Measurements from ENCODE around the gene SRP68. TPM values are rescaled to one million over a fixed set of nuclear protein-coding genes. Genes with fewer than 3 reads are reported as not detected.
A peak's percentile ranks its signal among the peaks of the same experiment; 100 is the strongest.

Gene SRP68
- polyA plus RNA-seq, 1 experiment, result 101 TPM

DNA sequence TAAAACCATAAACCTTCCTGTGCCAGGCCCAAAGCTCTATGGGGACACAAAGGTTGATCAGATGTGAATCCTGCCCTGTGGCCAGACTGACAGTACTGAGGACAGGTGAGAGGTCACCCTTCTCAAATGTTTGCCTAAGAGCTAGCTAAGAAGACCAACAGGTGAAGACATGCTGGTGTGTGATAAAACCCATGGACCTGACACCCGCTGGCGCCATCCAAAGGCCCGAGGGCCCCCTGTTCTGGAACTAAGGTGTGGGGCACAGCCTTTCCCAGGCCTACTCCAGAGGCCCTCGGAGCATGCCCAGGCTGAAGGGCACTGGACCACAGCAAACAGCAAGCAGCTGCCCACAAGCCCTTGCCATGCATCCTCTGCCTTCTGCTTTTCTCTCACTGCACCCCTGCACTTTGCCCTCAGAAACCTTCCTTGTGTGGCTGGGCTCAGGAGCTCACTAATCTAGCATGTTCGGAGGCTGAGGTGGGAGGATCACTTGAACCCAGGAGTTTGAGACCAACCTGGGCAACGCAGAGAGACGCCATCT is 76.9 kb downstream of the SRP68 start:
- no peak for DNase-seq (ENCODE audit: low read depth, low spot score)
- Histone ChIP-seq H3K9me3 (ENCODE audit: control insufficient read depth, insufficient read depth, low read length) (no peaks in the 10 kb centered on the region), H3K27ac (ENCODE audit: low read depth, low read length) (no peak overlapping the region), H3K4me3 (ENCODE audit: low read depth, low read length) (no peak overlapping the region), H3K27me3 (ENCODE audit: control insufficient read depth, insufficient read depth, low read length) (no peaks in the 10 kb centered on the region)
- ChIA-PET CTCF (interaction anchor here (2.4 kb wide), 1 partner anchor 19 kb away, joined by 9 read pairs; no protein-coding TSS in a partner anchor), POLR2A (no interaction called here)
- TF ChIP-seq, protein P1, sequence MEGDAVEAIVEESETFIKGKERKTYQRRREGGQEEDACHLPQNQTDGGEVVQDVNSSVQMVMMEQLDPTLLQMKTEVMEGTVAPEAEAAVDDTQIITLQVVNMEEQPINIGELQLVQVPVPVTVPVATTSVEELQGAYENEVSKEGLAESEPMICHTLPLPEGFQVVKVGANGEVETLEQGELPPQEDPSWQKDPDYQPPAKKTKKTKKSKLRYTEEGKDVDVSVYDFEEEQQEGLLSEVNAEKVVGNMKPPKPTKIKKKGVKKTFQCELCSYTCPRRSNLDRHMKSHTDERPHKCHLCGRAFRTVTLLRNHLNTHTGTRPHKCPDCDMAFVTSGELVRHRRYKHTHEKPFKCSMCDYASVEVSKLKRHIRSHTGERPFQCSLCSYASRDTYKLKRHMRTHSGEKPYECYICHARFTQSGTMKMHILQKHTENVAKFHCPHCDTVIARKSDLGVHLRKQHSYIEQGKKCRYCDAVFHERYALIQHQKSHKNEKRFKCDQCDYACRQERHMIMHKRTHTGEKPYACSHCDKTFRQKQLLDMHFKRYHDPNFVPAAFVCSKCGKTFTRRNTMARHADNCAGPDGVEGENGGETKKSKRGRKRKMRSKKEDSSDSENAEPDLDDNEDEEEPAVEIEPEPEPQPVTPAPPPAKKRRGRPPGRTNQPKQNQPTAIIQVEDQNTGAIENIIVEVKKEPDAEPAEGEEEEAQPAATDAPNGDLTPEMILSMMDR (IDR thresholded peaks at IDR 0.05; ENCODE audit: low read depth, low read length), result no peak

DNA sequence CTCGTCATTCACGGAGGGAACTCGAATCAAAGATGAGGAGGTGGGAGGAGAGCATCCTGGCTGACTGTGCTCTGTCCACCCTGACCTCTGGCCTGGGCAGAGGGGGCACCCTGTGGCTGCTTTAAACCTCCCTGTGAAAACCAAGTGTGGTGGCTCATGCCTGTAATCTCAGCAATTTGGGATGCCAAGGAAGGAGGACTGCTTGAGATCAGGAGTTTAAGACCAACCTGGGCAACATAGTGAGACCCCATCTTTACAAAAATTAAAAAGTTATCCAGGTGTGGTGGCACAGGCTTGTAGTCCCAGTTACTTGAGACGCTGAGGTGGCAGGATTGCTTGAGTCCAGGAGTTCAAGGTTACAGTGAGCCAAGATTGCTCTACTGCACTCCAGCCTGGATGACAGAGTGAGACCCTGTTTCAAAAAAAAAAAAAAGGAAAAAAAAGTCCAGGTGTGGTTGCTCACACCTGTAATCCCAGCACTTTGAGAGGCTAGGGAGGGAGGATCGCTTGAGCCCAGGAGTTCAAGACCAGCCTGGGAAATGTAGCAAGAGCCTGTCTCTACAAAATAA is 77.4 kb downstream of the SRP68 start:
- no peak overlapping the region for H3K4me3 ChIP-seq (ENCODE audit: low read depth, low read length)
- H3K9me3 ChIP-seq (ENCODE audit: control insufficient read depth, insufficient read depth, low read length), result no peaks in the 10 kb centered on the region
- no peak overlapping the region for H3K27ac ChIP-seq (ENCODE audit: low read depth, low read length)
- TF ChIP-seq, protein P1 (IDR thresholded peaks at IDR 0.05; ENCODE audit: low read depth, low read length), result no peak
- POLR2A ChIA-PET, result no interaction called here
- CTCF ChIA-PET, result interaction anchor here (2.4 kb wide), 1 partner anchor 19 kb away, joined by 9 read pairs; no protein-coding TSS in a partner anchor
- DNase-seq (ENCODE audit: low read depth, low spot score), result no peak
- H3K27me3 ChIP-seq (ENCODE audit: control insufficient read depth, insufficient read depth, low read length), result no peaks in the 10 kb centered on the region

DNA sequence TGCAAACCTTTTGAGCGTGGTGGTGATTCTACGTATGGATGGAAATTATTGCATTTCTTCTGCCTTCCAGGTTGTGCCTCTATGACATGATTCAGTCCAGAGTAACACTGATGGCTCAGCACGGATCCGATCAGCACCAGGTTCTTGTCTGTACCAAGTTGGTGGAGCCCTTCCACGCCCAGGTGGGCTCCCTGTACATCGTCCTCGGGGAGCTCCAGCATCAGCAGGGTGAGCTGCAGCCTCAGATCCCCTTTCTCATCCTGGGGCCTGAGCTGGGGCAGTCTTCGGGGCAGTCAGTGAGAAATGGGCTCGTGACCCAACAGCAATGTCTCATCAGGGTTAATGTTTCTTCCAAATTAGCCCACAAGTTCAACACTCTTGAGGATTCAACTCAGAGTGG is 80.9 kb downstream of the SRP68 start:
- POLR2A ChIA-PET, result no interaction called here

More for the DNA sequence above, 80.9 kb downstream of the SRP68 start:
- DNase-seq (ENCODE audit: low read depth, low spot score), result no peak
- H3K27ac ChIP-seq (ENCODE audit: low read depth, low read length), result no peak overlapping the region
- CTCF ChIA-PET, result interaction anchor here (0.6 to 2.3 kb wide), 3 partner anchors 10 to 165 kb away, joined by 4 to 12 read pairs (median 9); partner anchors contain the start of gene CDK3
- H3K9me3 ChIP-seq (ENCODE audit: control insufficient read depth, insufficient read depth, low read length), result no peaks in the 10 kb centered on the region
- no peaks in the 10 kb centered on the region for H3K27me3 ChIP-seq (ENCODE audit: control insufficient read depth, insufficient read depth, low read length)
- no peak overlapping the region for H3K4me3 ChIP-seq (ENCODE audit: low read depth, low read length)
- TF ChIP-seq, protein P1 (IDR thresholded peaks at IDR 0.05; ENCODE audit: low read depth, low read length), result no peak

Small RNA genes lying within 50 kb of the gene (small RNA-seq; reads per million reads assigned to genes)
- gene MIR6868 (ENCODE audit: insufficient read length, low read depth), result 4.3 reads per million, percentile 43 among the genes with 10 or more reads in this experiment

Other genes starting within 250 kb of the SRP68 start
- 0.11 and 0.16 TPM in 2 replicates for gene UNC13D, start 228.1 kb downstream of the SRP68 start, polyA plus RNA-seq (2011; rRNA removed)
- 33.3 and 35.3 TPM in 2 replicates for gene WBP2, start 217.2 kb downstream of the SRP68 start, polyA plus RNA-seq (2011; rRNA removed)
- 5.7 and 9.2 TPM in 2 replicates for gene TRIM47, start 193.9 kb downstream of the SRP68 start, polyA plus RNA-seq (2011; rRNA removed)
- 6.5 and 8.7 TPM in 2 replicates for gene TRIM65, start 175.6 kb downstream of the SRP68 start, polyA plus RNA-seq (2011; rRNA removed)
- 16.6 and 21.9 TPM in 2 replicates for gene MRPL38, start 167.6 kb downstream of the SRP68 start, polyA plus RNA-seq (2011; rRNA removed)
- gene FBF1, start 131.5 kb downstream of the SRP68 start, polyA plus RNA-seq (2011; rRNA removed), result 2.5 and 4.0 TPM in 2 replicates
- 30.7 and 32.8 TPM in 2 replicates for gene ACOX1, start 93.4 kb downstream of the SRP68 start, polyA plus RNA-seq (2011; rRNA removed)
- gene TEN1, start 93.3 kb downstream of the SRP68 start, polyA plus RNA-seq (2011; rRNA removed), result 9.1 and 11.5 TPM in 2 replicates
- 2.7 and 2.9 TPM in 2 replicates for gene CDK3, start 71.7 kb downstream of the SRP68 start, polyA plus RNA-seq (2011; rRNA removed)
- gene EVPL, start 45.2 kb downstream of the SRP68 start, polyA plus RNA-seq (2011; rRNA removed), result not detected in 2 replicates
- gene GALR2, start 2.3 kb upstream of the SRP68 start, polyA plus RNA-seq (2011; rRNA removed), result 0.06 TPM in 1 of 2 replicates, not detected in the other
- not detected in 2 replicates for gene ZACN, start 6.7 kb upstream of the SRP68 start, polyA plus RNA-seq (2011; rRNA removed)
- 97.6 and 114 TPM in 2 replicates for gene EXOC7, start 31.3 kb upstream of the SRP68 start, polyA plus RNA-seq (2011; rRNA removed)
- not detected in 2 replicates for gene FOXJ1, start 68.7 kb upstream of the SRP68 start, polyA plus RNA-seq (2011; rRNA removed)
- gene RNF157, start 168.0 kb upstream of the SRP68 start, polyA plus RNA-seq (2011; rRNA removed), result 1.6 and 1.8 TPM in 2 replicates
- 16.3 and 18.1 TPM in 2 replicates for gene UBALD2, start 192.8 kb upstream of the SRP68 start, polyA plus RNA-seq (2011; rRNA removed)
- 1.1 and 1.2 TPM in 2 replicates for gene QRICH2, start 235.8 kb upstream of the SRP68 start, polyA plus RNA-seq (2011; rRNA removed)